ENCODE measurements around the gene CNST.
"Not testable (repeated sequence)": the region's sequence is repeated elsewhere in the genome, so short reads cannot be mapped to it uniquely, and the experiment has no call there.

CNST gene

GRCh38 chr1:246709835-246710234 is 143.6 kb downstream of the CNST start:
- no peak for DNase-seq (ENCODE audit: low spot score)

GRCh38 chr1:246711548-246712003 is 145.3 kb downstream of the CNST start:
- DNase-seq (ENCODE audit: low spot score): no peak

GRCh38 chr1:246712428-246712827 is 146.2 kb downstream of the CNST start:
- DNase-seq (ENCODE audit: low spot score): not testable (repeated sequence)

Measured in hematopoietic multipotent progenitor cell treated with erythropoietin and hydrocortisone succinate and interleukin-3 and kit ligand, for 17 days (in vitro differentiated cells).